Gastrocnemius medialis (tissue), 4 donors: Measurements from ENCODE around the gene SARS2. TPM values are rescaled to one million over a fixed set of nuclear protein-coding genes. Genes with fewer than 3 reads are reported as not detected.

Source experiments
- ATAC-seq, 2 donors: fragments of 150-250 bp; one replicate each; pipeline ENCODE4 v1.9.1; 2016
- DNase-seq, 2 donors: peaks; one replicate each; pipeline ENCODE4 v3.0.0-alpha.2; 2019
- H3K27ac ChIP-seq, 4 donors: fragments of 200-600 bp; sonication (generic); 1 replicate in 1 of 4; 2 replicates in 3 of 4; pipeline ENCODE4 v1.5.1; 2016 to 2018; ENCODE audit warnings: mild to moderate bottlenecking in 2 of 4, moderate library complexity in 1 of 4
- H3K27me3 ChIP-seq, 3 donors: fragments of 200-600 bp; sonication (generic) in 2 of 3; 1 replicate in 1 of 3; 2 replicates in 2 of 3; pipeline versions ENCODE4 v1.5.1 to v1.6.0; 2016 to 2019; ENCODE audit warnings: mild to moderate bottlenecking in 1 of 3, moderate library complexity in 1 of 3
- H3K36me3 ChIP-seq, 2 donors: fragments of 200-600 bp; sonication (generic) in 1 of 2; one replicate each; pipeline ENCODE4 v1.5.1; 2017 to 2018
- H3K4me1 ChIP-seq, 2 donors: fragments of 200-600 bp; sonication (generic) in 1 of 2; one replicate each; pipeline ENCODE4 v1.5.1; 2016 to 2017; ENCODE audit warnings: mild to moderate bottlenecking in 2 of 2
- H3K4me3 ChIP-seq, 4 donors: fragments of 200-600 bp; sonication (generic) in 3 of 4; 1 replicate in 1 of 4; 2 replicates in 3 of 4; pipeline ENCODE4 v1.5.1; 2016 to 2019; ENCODE audit warnings: mild to moderate bottlenecking in 2 of 4
- H3K9me3 ChIP-seq, 3 donors: fragments of 200-600 bp; sonication (generic) in 2 of 3; 1 replicate in 1 of 3; 2 replicates in 2 of 3; pipeline ENCODE4 v1.5.1; 2016 to 2019
- POLR2A ChIP-seq, 2 donors: fragments of 450-650 bp; IDR thresholded peaks; one replicate each; pipeline ENCODE4 v1.6.1; 2017; ENCODE audit warnings: antibody characterized with exemption in 2 of 2, mild to moderate bottlenecking in 2 of 2, moderate library complexity in 2 of 2
- in situ Hi-C, 4 donors: fragments of 200-750 bp; cut with MboI; loops; one replicate each; pipeline versions ENCODE4 v1.15.0 to v1.8.0; 2017; ENCODE audit warnings: low sequenced_read_pairs in 4 of 4
- intact Hi-C: fragments of 100-400 bp; cut with DNase I; formaldehyde crosslinking; loops from one replicate; pipeline ENCODE4 v1.15.1; 2023; ENCODE audit warnings: low total_unique reads
- total RNA-seq, 4 donors: library from RNA; depleted of rRNA; stranded (reverse); fragments of >200 nt; gene quantifications; one replicate each; pipeline versions ENCODE4 v1.1.0 to v1.2.3, GENCODE V29; 2016
- TF ChIP-seq, protein P1 (sequence below), 5 experiments: fragments of 450-650 bp in 3 of 5; fragments of 200-600 bp in 2 of 5; sonication (generic) in 2 of 5; IDR thresholded peaks in 4 of 5; conservative IDR thresholded peaks in 1 of 5; 1 replicate in 4 of 5; 2 replicates in 1 of 5; pipeline ENCODE4 v1.5.1; 2016 to 2019; ENCODE audit warnings: antibody characterized with exemption in 5 of 5, mild to moderate bottlenecking in 3 of 5, moderate library complexity in 3 of 5

SARS2 gene, protein sequence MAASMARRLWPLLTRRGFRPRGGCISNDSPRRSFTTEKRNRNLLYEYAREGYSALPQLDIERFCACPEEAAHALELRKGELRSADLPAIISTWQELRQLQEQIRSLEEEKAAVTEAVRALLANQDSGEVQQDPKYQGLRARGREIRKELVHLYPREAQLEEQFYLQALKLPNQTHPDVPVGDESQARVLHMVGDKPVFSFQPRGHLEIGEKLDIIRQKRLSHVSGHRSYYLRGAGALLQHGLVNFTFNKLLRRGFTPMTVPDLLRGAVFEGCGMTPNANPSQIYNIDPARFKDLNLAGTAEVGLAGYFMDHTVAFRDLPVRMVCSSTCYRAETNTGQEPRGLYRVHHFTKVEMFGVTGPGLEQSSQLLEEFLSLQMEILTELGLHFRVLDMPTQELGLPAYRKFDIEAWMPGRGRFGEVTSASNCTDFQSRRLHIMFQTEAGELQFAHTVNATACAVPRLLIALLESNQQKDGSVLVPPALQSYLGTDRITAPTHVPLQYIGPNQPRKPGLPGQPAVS
- 10 to 100 TPM; 12.1 to 30.0 (median 27.8) TPM for total RNA-seq

DNA sequence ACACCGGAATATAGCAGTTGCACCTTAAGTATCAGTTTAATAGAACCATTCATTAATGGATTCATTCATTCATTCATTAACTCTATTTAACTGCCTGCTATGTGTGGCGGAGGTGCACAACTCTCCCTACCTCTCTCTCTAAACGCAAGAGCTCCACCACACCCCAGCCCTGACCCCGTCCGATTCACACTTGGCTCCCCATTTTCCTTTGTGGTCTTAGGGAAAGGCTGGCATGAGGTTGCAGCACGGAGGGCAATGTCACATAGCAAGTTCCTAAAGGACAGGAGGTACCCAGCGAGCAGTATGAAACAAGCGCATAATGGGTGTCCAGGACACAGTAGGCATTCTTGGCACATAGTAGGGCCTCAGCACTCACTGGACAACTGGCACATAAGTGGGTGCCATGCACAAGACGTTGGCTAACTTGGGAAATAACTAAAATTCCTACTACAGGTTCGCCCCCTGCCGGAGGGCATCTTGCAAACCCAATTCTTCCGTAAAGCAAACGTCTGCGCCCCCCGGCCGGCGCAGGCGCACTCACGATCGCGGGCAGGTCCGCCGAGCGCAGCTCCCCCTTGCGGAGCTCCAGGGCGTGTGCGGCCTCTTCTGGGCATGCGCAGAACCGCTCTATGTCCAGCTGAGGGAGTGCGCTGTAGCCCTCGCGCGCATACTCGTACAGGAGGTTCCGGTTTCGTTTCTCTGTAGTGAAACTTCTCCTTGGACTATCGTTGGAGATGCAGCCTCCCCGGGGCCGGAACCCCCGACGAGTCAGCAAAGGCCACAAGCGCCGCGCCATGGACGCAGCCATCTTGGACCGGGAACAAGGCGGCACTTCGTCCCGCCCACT is at the start of gene SARS2:
Gene SARS2, minus strand, starts transcription at position 835 of the 847 bp plus-strand sequence. Its CDS starts 27 bp downstream, at position 808.
- Histone ChIP-seq H3K9me3 (no peaks in the 10 kb centered on the region), H3K36me3 (peaks cover 0 to 18% of the 10 kb centered on the region in 2 donors), H3K27ac (peak within 1 kb of the TSS; percentile 81 to 94 (median 88)), H3K4me1 (peaks cover 14 to 17% of the 10 kb centered on the region in 2 donors), H3K4me3 (peak within 1 kb of the TSS; percentile 64 to 86 (median 76)), H3K27me3 (no peaks in the 10 kb centered on the region)
- intact Hi-C loops, result loop anchor here (1.0 to 5.0 kb wide), 5 partner anchors 31 to 594 kb away; partner anchors contain the start of genes ECH1, FAM98C, NFKBIB and SIRT2
- in situ Hi-C loops, result loop anchor here in 1 of 4 donors (10.0 kb wide), 1 partner anchor 525 kb away; the partner anchor contains the start of gene FAM98C
- DNase-seq, result peak; percentile 84 to 86
- TF ChIP-seq, protein P1, sequence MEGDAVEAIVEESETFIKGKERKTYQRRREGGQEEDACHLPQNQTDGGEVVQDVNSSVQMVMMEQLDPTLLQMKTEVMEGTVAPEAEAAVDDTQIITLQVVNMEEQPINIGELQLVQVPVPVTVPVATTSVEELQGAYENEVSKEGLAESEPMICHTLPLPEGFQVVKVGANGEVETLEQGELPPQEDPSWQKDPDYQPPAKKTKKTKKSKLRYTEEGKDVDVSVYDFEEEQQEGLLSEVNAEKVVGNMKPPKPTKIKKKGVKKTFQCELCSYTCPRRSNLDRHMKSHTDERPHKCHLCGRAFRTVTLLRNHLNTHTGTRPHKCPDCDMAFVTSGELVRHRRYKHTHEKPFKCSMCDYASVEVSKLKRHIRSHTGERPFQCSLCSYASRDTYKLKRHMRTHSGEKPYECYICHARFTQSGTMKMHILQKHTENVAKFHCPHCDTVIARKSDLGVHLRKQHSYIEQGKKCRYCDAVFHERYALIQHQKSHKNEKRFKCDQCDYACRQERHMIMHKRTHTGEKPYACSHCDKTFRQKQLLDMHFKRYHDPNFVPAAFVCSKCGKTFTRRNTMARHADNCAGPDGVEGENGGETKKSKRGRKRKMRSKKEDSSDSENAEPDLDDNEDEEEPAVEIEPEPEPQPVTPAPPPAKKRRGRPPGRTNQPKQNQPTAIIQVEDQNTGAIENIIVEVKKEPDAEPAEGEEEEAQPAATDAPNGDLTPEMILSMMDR (IDR thresholded peaks at IDR 0.05 in 4 of 5, conservative IDR thresholded peaks at IDR 0.05 in 1 of 5), result peak; percentile 97 to 100 (median 98)
- no peak for TF ChIP-seq POLR2A (IDR thresholded peaks at IDR 0.05)
- ATAC-seq, result peak; percentile 87 to 91

DNA sequence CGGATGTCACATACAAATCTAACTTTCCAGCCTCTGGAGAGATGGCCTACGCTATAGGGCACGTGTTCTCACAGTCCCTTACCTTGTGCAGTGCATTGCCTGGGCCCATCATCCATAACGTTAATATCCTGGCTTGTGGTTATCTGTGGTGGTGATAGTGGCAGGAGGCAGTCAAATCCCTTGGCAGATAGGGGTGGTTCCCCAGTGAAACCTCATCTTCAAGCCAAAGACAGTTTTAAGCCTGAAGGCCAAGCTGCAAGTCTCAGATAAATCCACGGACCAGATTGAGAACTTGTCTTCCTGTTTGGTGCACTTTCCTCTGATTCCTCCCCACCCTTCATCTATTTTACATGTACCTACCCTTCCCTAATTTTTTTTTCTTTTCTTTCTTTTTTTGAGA is 49.2 kb upstream of the SARS2 start:
- Histone ChIP-seq H3K27me3 (peaks cover 14 to 20% (median 15%) of the 10 kb centered on the region in 3 donors), H3K9me3 (no peaks in the 10 kb centered on the region), H3K4me1 (peaks cover 0 to 3% of the 10 kb centered on the region in 2 donors), H3K27ac (no peak overlapping the region), H3K4me3 (no peak overlapping the region), H3K36me3 (no peaks in the 10 kb centered on the region)
- TF ChIP-seq, protein P1 (IDR thresholded peaks at IDR 0.05 in 4 of 5, conservative IDR thresholded peaks at IDR 0.05 in 1 of 5), result no peak
- no peak for TF ChIP-seq POLR2A (IDR thresholded peaks at IDR 0.05)
- ATAC-seq, result no peak
- intact Hi-C loops, result no loop called here
- no peak for DNase-seq
- in situ Hi-C loops, result no loop called here

DNA sequence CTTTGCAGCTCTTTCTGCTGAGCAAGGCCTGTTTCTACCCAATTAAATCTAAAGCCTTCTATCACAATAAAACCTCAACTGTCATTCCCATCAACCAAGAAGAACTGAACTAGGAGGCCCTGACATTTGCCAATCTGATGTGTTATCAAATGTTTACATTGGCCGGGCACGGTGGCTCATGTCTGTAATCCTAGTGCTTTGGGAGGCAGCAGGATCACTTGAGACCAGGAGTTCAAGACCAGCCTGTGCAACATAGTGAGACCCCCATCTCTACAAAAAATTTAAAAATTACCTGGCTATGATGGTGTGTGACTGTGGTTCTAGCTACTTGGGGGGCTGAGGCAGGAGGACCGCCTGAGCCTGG is 47.7 kb upstream of the SARS2 start:
- intact Hi-C loops (no loop called here), in situ Hi-C loops (no loop called here)
- DNase-seq, result no peak
- TF ChIP-seq POLR2A (IDR thresholded peaks at IDR 0.05), result no peak
- TF ChIP-seq, protein P1 (IDR thresholded peaks at IDR 0.05 in 4 of 5, conservative IDR thresholded peaks at IDR 0.05 in 1 of 5), result no peak
- peaks cover 14 to 22% (median 15%) of the 10 kb centered on the region in 3 donors for H3K27me3 ChIP-seq
- H3K4me3 ChIP-seq, result no peak overlapping the region
- no peak overlapping the region for H3K27ac ChIP-seq
- H3K4me1 ChIP-seq, result peaks cover 0 to 3% of the 10 kb centered on the region in 2 donors
- no peak for ATAC-seq
- no peaks in the 10 kb centered on the region for H3K36me3 ChIP-seq
- no peaks in the 10 kb centered on the region for H3K9me3 ChIP-seq

DNA sequence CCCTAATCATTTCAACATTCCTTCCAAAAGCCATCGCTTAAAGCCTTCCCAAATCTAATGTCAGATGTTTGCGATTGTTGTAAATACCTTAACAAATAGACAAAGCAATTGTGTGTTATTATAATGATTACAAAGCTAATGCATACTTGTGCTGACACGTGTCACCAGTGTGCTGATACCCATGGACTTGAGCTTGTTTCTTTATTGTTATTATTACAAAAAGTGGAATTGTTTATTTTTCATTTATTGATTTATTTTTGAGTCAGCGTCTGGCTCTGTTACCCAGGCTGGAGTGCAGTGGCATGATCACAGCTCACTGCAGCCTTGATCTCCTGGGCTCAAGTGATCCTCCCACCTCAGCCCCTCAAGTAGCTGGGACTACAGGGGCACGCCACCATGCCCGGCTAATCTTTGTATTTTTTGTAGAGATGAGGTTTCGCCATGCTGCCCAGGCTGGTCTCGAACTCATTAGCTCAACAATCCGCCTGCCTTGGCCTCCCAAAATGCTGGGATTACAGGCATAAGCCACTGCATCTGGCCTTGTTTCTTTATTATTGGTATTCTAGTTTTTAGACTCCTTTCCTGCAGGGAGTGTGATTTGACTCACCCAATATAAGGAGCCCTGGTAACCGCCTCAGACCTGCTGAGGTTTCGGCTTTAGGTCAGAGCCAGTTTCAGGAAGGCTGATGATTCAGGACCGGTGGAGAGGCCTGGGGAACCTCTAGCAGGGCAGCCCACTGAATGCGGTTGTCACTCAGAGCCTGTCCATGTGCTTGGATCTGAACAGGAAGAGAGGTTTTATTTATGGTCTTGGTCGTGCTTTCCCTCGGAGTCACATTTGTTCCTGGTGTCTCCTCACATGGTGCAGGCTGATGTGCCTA is 47.1 kb upstream of the SARS2 start:
- Histone ChIP-seq H3K27ac (no peak overlapping the region), H3K27me3 (peaks cover 14 to 22% (median 15%) of the 10 kb centered on the region in 3 donors), H3K4me1 (peaks cover 0 to 3% of the 10 kb centered on the region in 2 donors), H3K4me3 (no peak overlapping the region), H3K36me3 (no peaks in the 10 kb centered on the region), H3K9me3 (no peaks in the 10 kb centered on the region)
- intact Hi-C loops (no loop called here), in situ Hi-C loops (no loop called here)
- TF ChIP-seq, protein P1 (IDR thresholded peaks at IDR 0.05 in 4 of 5, conservative IDR thresholded peaks at IDR 0.05 in 1 of 5), result no peak
- DNase-seq (no peak), ATAC-seq (no peak)
